ENCODE measurements around the gene PLEKHH2. TPM values are rescaled to one million over a fixed set of nuclear protein-coding genes. Genes with fewer than 3 reads are reported as not detected.

The PLEKHH2 gene
- total RNA-seq, 1 experiment from 2014 or later: 1.2 TPM

GRCh38 chr2:43791035-43791765 is 154.1 kb downstream of the PLEKHH2 start:
- in situ Hi-C loops (cut with HindIII; ENCODE audit: low sequenced_read_pairs): no loop called here
- DNase-seq (ENCODE audit: low spot score): no peak

DNA sequence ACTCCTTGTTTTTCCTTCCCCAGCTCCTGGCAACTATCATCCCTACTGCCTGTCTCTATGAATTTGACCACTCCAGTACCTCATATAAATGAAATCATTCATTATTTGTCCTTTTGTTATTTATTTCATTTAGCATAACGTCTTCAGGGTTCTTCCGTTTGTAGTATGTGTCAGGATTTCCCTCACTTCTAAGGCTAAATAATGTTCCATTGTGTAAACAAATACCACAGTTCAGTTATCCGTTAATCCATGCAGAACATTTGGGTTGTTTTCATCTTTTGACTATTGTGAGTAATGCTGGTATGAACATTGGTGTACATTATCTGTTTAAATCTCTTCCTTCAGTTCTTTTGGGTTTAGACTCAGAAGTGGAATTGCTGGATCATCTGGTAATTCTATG is 155.6 kb downstream of the PLEKHH2 start:
- no peak for DNase-seq (ENCODE audit: low spot score)
- in situ Hi-C loops (cut with HindIII; ENCODE audit: low sequenced_read_pairs): no loop called here

DNA sequence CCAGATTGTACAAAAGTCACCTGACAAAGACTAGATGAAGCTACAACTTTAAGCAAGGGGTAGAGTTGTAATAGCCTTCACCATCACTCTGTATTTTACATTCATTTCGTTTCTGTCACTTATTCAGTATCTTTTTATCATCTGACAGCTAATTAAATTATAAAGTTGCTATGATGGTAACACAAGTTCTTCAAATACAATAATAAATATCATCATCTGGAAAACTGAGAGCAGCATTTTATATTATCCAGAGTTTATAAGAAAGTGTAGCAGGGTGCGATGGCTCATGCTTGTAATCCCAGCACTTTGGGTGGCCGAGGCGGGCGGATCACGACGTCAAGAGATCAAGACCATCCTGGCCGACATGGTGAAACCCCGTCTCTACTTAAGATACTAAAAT is 157.9 kb downstream of the PLEKHH2 start:
- in situ Hi-C loops (cut with HindIII; ENCODE audit: low sequenced_read_pairs): no loop called here

DNA sequence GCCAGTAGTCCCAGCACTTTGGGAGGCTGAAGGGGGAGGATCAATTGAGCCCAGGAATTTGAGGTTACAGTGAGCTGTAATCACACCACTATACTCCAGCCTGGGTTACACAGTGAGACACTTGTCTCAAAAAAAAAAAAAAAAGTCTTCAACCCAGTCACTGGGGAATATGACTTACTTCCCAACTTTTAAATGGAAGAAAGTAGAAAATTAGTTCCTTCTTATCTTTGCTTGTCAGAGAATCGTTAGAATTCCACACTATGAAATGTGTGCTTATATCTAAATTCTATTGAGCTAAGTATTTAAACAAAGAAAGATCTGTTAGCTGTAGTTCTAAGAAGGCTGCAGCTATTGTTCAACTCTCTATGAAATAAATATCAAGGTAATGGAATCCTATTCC is 159.1 kb downstream of the PLEKHH2 start:
- in situ Hi-C loops (cut with HindIII; ENCODE audit: low sequenced_read_pairs): no loop called here

More for the DNA sequence above, 157.9 kb downstream of the PLEKHH2 start:
- no peak for DNase-seq (ENCODE audit: low spot score)

GRCh38 chr2:43798300-43798699 is 161.2 kb downstream of the PLEKHH2 start:
- in situ Hi-C loops (cut with HindIII; ENCODE audit: low sequenced_read_pairs): no loop called here

More for the DNA sequence above, 159.1 kb downstream of the PLEKHH2 start:
- no peak for DNase-seq (ENCODE audit: low spot score)

DNA sequence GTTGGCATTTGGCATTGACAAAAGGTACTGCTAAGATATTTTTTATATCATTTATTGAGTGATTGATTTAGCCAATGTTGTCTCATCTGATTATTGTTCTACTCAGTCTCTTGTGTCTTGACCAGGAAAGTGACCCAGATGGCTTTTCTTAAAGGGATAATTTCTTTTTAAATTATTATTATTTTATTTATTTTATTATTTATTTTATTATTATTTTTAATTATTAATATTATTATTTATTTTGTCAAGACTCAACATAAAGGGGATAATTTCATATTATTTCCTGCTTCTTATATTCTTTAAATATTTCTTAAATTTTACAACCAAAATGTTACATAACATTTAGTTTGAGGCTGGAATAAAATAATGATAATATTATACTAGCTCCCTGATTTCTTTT is 163.8 kb downstream of the PLEKHH2 start:
- DNase-seq (ENCODE audit: low spot score): no peak
- in situ Hi-C loops (cut with HindIII; ENCODE audit: low sequenced_read_pairs): no loop called here

More at GRCh38 chr2:43798300-43798699, 161.2 kb downstream of the PLEKHH2 start:
- DNase-seq (ENCODE audit: low spot score): no peak

- no peak for DNase-seq (ENCODE audit: low spot score)
- in situ Hi-C loops (cut with HindIII; ENCODE audit: low sequenced_read_pairs): no loop called here
Observed at GRCh38 chr2:43802135-43802534, 165.1 kb downstream of the PLEKHH2 start.

- DNase-seq (ENCODE audit: low spot score): no peak
- in situ Hi-C loops (cut with HindIII; ENCODE audit: low sequenced_read_pairs): no loop called here
Observed at GRCh38 chr2:43803113-43803512, 166.1 kb downstream of the PLEKHH2 start.

- in situ Hi-C loops (cut with HindIII; ENCODE audit: low sequenced_read_pairs): no loop called here
- DNase-seq (ENCODE audit: low spot score): no peak
Observed at GRCh38 chr2:43806719-43807031, 169.6 kb downstream of the PLEKHH2 start.

GRCh38 chr2:43810452-43810851 is 173.4 kb downstream of the PLEKHH2 start:
- in situ Hi-C loops (cut with HindIII; ENCODE audit: low sequenced_read_pairs): no loop called here
- no peak for DNase-seq (ENCODE audit: low spot score)

DNA sequence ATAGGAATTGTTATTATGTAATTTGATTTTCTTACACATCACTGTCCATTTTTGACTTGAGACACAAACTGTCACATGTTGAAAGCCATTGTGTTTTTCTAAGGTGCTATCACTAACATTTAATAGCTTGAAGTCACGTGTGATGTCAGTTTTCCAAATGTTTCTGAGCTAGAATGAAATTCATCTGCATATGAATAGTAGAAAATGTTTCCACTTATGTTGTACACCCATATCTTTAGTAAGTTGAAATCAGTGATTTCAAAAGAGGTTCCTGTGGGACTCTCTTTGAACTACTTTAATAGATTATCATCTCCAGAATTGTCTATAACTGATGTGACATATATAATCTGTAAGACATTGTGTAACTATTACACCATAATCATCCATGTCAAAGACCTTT is 173.8 kb downstream of the PLEKHH2 start:
- no peak for DNase-seq (ENCODE audit: low spot score)
- in situ Hi-C loops (cut with HindIII; ENCODE audit: low sequenced_read_pairs): no loop called here

DNA sequence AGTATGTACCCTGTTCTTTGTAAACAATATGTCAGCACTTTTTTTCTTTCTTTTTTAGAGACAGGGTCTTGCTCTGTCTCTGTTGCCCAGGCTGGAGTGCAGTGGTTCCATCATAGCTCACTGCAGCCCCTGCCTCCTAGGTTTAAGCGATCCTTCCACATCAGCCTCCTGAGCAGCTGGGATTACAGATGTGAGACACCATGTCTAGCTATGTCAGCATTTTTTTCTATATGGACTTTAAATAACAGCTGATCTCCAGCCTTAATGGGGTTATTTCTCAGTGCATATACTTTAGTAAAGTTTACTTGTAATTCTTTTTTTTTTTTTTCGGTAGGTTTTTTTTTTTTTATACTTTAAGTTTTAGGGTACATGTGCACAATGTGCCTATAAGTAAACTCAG is 174.9 kb downstream of the PLEKHH2 start:
- no peak for DNase-seq (ENCODE audit: low spot score)
- in situ Hi-C loops (cut with HindIII; ENCODE audit: low sequenced_read_pairs): no loop called here

- DNase-seq (ENCODE audit: low spot score): no peak
- in situ Hi-C loops (cut with HindIII; ENCODE audit: low sequenced_read_pairs): no loop called here
Observed at GRCh38 chr2:43812947-43813346, 175.9 kb downstream of the PLEKHH2 start.

- in situ Hi-C loops (cut with HindIII; ENCODE audit: low sequenced_read_pairs): no loop called here
- DNase-seq (ENCODE audit: low spot score): no peak
Observed at GRCh38 chr2:43814711-43815110, 177.7 kb downstream of the PLEKHH2 start.

Other genes starting within 250 kb of the PLEKHH2 start
- gene THADA, start 41.2 kb upstream of the PLEKHH2 start, total RNA-seq (2014; rRNA removed; shearing (Covaris generic)): 35.9 and 39.6 TPM in 2 replicates
- gene C1GALT1C1L, start 39.2 kb downstream of the PLEKHH2 start, total RNA-seq (2014; rRNA removed; shearing (Covaris generic)): not detected in 2 replicates
- gene DYNC2LI1, start 136.8 kb downstream of the PLEKHH2 start, total RNA-seq (2014; rRNA removed; shearing (Covaris generic)): 22.4 and 27.8 TPM in 2 replicates
- gene ABCG5, start 201.6 kb downstream of the PLEKHH2 start, total RNA-seq (2014; rRNA removed; shearing (Covaris generic)): not detected in 2 replicates
- gene ABCG8, start 201.7 kb downstream of the PLEKHH2 start, total RNA-seq (2014; rRNA removed; shearing (Covaris generic)): not detected in 2 replicates

All from G401 (cell line).